Vagina (tissue), 2 donors: Measurements from ENCODE around the gene HM13.

ENCODE experiments used
- POLR2A ChIP-seq, 2 donors: fragments of 450-650 bp; IDR thresholded peaks; one replicate each; pipeline ENCODE4 v1.6.1; 2017; ENCODE audit warnings: antibody characterized with exemption in 2 of 2, mild to moderate bottlenecking in 2 of 2, moderate library complexity in 2 of 2
- TF ChIP-seq, protein P1 (sequence below), 3 experiments: fragments of 450-650 bp in 2 of 3; fragments of 200-600 bp in 1 of 3; sonication (generic) in 1 of 3; IDR thresholded peaks; one replicate each; pipeline ENCODE4 v1.5.1; 2017 to 2019; ENCODE audit warnings: antibody characterized with exemption in 3 of 3, mild to moderate bottlenecking in 2 of 3, moderate library complexity in 2 of 3

DNA sequence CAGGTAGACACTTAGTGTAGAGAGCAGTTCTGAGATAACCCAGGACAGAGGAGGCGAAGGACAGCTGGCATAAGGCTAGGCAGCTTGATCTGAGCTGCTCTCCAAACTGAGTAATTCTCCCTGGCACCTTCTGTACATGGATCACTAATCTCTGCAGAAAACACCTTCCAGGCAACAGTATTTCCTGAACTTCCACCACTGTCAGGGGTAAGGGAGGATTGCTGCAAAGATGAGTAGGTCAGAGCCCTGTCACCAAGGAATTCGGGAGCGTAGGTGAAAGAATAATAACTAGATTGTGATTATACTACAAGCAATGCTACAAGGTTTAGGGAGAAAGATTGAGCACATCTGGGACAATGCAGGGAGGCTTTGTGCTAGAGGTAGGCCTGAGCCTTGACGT is 1.9 kb downstream of the HM13 start:
- TF ChIP-seq, protein P1, sequence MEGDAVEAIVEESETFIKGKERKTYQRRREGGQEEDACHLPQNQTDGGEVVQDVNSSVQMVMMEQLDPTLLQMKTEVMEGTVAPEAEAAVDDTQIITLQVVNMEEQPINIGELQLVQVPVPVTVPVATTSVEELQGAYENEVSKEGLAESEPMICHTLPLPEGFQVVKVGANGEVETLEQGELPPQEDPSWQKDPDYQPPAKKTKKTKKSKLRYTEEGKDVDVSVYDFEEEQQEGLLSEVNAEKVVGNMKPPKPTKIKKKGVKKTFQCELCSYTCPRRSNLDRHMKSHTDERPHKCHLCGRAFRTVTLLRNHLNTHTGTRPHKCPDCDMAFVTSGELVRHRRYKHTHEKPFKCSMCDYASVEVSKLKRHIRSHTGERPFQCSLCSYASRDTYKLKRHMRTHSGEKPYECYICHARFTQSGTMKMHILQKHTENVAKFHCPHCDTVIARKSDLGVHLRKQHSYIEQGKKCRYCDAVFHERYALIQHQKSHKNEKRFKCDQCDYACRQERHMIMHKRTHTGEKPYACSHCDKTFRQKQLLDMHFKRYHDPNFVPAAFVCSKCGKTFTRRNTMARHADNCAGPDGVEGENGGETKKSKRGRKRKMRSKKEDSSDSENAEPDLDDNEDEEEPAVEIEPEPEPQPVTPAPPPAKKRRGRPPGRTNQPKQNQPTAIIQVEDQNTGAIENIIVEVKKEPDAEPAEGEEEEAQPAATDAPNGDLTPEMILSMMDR (IDR thresholded peaks at IDR 0.05): no peak
- TF ChIP-seq POLR2A (IDR thresholded peaks at IDR 0.05): no peak
